Measurements from ENCODE around the gene UBE2L3.
"Not testable (repeated sequence)": the region's sequence is repeated elsewhere in the genome, so short reads cannot be mapped to it uniquely, and the experiment has no call there.

UBE2L3 gene

DNA sequence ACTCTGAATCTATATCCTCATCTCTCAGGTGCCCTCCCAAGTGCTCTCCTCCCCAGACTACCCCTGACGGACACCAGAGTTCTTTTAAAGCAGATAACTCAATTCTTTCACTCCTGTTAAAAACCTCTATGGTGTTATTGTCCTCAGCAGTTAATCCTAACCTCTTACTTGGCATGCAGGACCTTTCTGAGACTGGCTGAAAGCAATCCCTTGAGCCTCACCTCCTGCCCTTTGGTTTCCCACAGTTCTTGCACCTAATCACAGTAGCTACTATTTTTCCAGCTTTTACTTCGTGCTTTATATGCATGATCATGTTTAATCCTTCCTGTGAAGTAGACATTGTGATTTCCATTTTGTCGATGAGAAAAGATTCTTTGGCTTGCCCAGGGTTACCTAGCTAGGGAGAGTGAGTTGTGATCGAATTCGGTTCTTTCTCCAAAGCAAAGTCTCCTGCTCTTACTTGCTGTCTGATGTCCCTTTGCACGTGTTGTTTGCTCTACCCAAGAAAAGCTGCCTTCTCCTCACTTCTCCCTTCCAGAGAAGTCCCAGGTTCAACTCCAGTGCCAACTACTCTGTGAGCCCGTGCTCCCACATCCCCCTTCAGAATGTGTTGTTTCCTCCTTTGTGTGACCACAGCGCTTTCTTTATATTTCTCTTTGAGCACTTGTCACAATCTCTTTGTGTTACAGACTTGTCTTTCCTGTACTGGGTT lies 2.1 kb downstream of the UBE2L3 start:
- no peak for DNase-seq

DNA sequence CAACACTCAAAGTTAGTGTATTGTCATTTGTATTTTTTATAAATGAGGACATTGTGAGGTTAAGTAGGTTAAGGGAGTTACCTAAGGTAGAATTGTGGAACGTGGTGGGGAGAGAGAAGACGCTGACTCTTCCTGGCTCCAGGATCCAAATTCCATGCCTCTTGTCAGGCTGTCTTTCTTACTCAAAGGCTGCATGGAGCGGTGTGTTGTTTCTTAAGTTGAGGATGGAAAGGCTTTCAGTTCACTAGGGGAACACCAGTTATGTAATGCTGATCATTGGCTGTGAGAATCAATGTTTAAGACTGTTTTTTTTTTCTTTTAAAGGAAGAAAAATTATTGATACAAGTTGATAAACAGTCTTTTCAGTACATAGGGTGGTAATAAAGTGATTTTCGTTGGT lies 2.9 kb downstream of the UBE2L3 start:
- no peak for DNase-seq

DNA sequence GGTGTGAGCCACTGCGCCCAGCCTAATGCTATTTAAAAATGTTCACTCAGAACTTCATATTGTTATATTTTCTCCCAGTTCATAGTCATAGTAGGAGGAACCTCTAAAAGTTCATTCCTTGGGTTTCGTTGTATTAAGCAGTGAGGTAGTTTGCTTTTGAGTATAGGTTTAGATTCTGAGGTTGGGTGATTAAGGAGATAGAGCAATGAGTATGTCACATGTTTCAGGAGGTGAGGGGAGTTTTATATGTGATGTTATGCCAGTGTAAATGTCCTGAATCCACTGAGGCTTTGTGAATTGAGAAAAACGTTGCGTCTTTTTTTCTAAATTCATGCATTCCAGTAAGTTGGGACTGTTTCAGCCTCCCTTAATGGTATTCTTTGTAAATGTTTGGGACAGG lies 4.2 kb downstream of the UBE2L3 start:
- DNase-seq = no peak

DNA sequence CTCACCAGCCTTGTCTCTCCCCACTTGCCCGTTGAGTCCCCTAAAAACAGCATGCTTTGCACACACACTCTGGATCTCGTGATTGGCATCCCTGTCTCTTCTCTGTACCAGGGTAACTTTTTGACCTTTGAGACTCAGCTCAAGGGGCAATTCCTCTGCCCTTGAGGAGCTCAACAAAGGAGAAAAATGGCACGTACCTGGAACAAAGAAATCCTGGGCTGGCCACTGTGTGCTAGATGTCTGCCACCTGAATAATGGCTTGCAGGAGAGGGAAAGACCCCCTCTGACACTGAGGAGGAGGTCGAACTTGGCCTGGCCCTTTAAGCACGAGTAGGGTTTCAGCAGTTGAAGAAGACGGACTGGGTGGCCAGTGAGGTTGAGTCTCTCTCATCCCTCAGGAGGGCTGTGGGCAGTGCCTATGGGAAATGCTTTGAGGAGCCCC lies 5.8 kb downstream of the UBE2L3 start:
- no peak for DNase-seq

DNA sequence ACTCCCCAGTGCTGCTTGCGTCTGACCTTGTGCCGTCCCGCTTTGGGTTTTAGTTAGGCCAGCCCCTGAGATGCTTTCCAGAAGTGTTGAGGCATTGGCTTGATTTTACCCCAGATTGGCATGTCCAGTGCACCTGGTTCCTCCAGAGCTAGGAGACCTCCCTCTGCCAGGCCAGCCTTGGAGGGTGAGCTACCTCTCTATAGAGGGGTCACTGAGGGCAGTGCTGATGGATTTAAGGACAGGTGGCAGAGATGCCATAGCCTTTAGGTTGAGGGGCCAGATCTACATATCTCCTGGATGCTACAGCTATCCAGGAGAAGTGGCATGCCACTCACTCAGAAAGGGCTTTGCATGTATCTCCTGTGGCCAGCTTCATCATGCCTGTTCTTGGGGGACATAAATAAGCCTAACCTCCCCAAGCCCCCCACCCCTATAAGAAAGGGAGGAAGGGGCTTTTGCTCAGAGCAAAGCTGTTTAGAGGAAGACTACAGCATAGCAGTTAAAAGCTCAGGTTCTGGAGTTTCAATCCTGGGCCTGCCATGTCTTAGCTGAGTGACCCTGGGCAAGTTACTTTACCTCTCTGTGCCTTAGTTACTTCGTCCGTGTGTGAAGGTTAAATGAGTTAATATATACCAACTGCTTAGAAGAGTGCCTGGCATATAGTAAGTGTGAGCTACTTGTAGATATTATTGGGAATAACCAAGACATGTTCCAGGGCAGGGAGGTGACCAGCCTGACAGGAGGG lies 6.4 kb downstream of the UBE2L3 start:
- DNase-seq = no peak

DNA sequence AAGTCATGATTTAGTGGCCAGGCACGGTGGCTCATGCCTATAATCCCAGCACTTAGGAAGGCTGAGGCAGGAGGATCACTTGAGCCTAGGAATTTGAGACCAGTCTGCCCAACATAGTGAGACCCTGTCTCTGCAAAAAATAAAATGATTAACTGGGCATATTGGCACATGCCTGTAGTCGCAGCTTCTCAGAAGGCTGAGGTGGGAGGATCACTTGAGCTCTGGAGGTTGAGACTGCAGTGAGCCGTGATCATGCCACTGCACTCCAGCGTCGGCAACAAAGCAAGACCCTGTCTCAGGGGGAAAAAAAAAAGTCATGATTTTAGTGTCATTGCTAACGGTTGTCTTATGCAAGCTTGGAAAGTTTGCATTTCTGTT lies 11.9 kb downstream of the UBE2L3 start:
- no peak for DNase-seq

DNA sequence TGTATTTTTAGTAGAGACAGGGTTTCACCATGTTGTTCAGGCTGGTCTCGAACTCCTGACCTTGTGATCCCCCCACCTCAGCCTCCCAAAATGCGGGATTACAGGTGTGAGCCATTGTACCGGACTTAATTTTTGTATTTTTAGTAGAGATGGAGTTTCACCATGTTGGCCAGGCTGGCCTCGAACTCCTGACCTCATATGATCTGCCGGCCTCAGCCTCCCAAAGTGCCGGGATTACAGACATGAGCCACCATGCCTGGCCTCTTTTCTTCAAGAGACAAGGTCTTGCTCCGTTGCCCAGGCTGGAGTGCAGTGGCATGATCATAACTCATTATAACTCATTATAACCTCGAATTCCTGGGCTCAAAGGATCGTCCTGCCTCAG lies 13.1 kb downstream of the UBE2L3 start:
- DNase-seq = not testable (repeated sequence)

DNA sequence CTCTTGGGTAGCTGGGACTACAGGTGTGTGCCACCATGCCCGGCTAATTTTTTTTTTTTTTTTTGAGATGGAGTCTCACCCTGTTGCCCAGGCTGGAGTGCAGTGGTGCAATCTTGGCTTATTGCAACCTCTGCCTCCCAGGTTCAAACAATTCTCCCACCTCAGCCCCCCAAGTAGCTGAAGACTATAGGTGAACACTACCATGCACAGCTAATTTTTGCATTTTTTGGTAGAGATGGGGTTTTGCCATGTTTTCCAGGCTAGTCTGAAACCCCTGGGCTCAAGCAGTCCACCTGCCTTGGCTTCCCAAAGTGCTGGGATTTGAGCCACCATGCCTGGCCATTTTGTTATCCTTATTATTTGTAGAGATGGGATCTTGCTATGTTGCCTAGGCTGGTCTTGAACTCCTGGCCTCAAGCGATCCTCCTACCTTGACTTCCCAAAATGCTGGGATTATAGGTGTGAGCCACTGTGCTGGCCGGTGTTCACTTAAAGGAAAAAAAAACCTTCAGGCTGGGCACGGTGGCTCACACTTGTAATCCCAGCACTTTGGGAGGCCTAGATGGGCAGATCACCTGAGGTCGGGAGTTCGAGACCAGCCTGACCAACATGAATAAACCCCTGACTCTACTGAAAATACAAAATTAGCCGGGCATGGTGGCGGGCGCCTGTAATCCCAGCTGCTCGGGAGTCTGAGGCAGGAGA lies 13.6 kb downstream of the UBE2L3 start:
- DNase-seq = not testable (repeated sequence)

DNA sequence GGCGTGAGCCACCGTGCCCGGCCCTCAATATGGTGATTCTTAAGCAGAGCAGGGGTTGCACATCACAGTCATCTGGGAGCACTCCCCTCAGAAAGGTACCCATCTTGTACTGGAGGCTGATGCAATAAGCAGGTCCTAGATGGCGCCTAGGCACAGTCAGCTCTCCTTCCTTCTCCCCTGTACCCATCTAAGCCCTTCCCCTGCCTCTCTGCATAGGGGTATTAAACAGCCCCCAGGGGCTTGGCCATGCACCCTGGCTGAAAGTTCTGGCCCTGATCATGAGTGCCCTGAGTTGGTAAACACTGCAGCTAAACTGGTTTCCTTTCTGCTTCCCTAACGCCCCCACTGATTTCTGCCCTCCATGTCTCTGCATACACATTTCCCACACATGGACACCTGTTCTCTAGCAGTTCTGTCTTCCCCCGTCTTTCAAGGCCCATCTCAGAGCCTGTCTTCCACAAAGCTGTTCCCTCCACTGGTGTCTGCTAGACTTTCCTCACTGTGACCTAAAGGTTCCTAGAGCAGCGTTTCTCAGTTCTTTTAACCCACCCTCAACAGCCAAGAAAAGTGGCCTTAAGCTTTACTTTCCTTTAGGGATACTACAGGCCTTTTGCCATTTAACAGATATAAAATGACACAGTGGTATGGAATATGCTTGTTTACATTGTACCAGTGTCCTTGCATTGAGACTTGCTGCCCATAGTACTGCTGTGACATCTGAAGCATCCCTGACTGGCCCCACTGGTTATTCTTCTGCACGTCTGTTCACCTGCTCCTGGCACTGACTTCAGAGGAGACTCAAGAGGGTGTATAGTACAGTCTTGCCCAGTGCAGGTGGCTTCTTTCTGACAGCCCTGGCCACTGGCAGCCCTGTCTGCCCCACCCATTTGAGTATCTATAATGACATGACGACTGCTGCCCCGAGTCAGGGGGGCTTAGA lies 15.6 kb downstream of the UBE2L3 start:
- no peak for DNase-seq

DNA sequence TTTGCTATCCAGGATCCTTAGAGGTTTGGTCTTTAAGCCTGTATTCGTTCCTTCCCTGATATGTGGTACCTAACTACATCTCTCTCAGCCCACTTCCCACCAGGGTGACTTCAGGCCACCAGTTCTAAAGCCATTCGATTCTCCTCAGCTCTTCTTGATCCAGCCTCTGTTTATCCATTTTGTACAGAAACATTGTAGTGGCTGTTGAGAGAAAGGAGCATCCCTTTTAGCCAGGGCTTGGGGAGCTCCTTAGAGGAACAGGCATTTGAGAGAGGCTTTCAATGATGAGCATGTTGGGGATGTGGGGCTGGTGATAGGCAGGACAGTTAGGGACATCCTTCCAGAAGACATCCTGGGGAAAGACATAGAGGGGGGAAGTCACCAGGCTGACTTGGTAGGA lies 17.9 kb downstream of the UBE2L3 start:
- DNase-seq = no peak

DNA sequence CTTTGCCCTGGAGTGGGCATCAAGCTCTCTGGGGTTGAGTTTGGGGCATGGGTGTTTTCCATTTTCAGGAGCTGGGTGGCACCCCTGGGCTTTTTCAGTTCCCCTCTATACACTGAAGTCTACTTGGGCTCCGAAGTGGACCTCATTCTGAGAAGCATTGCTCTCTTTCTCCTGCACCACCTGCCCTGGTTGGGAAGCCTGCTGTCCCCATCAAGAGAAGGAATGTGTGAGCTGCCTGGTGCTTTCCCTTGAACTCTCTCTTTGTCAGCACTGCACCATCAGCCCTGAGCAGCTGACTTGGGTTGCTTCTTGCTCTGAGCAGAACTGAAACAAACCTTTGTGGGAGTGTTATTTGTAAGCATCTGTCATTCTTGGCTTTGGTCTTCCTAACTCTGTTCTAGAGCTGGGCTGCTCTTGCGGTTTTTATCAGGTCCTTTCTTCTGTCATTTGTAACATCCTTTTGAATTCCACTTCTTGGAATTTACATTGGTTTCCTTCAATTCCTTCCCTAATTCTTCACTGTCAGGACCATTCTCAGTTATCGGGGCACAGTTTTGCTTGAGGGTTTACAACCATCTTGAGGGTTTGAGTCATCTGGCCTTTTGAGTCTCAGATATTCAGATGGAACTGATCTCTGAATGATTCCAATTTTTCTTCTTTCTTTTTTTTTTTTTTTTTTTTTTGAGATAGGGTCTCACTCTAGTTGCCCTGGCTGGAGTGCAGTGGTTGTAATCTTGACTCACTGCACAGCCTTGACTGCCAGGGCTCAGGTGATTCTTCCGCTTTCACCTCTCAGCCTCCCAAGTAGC lies 20.5 kb downstream of the UBE2L3 start:
- DNase-seq = no peak

DNA sequence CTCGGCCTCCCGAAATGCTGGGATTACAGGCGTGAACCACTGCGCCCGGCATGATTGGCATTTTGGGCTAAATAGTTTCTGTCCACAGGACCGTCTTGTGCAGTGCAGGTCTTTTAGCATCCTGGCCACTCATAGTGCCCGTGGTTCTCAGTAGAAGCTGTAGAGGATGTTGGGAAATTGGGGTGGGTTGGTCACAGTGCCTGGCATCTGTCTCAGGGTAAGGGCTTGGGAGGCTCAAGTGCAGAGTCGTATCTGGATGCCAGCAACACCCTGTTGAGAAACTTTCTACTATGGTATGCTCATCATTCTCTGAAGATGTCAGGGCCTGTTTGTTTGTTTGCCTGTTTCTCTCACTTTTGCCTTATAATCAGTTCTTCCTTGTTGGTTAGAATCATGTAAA lies 21.9 kb downstream of the UBE2L3 start:
- no peak for DNase-seq

DNA sequence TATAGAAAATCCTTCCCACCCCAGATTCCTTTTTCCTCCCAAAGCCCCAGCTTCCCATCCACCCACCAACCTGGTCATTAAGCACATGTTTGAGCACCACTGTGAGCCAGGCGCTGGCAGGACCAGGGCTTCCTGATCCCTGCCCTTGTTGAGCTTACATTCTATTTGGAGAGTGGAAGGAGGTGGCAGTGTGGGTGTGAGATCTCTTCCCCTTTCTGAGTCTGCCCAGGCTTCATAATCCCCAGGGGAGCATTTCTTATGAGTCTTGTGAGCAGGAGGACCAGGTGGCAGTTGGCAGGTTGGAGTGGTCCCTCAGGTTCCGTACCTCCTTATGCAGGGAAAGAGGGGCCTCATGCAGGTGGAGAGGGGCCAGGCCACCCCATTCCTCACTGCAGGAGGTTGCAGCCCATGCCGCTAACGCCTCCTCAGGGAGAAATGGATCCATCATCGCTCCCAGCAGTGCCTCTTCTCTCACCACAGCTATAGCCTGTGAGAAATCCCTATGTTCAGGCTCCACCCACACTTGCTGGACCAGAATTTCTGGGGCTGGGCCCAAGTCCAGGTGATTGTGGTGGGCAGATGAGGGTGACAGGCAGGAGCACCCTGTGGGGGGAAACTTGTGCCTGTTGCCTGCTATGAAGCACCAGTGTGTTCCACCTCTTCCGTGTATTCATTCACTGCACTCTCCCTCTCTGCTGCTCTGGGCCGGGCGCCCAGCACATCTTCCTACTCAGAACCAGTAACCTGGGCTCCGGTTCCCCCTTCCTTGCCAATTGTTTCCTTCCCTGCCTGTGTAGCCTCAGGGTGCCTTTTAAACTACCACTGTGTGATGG lies 23.5 kb downstream of the UBE2L3 start:
- no peak for DNase-seq

DNA sequence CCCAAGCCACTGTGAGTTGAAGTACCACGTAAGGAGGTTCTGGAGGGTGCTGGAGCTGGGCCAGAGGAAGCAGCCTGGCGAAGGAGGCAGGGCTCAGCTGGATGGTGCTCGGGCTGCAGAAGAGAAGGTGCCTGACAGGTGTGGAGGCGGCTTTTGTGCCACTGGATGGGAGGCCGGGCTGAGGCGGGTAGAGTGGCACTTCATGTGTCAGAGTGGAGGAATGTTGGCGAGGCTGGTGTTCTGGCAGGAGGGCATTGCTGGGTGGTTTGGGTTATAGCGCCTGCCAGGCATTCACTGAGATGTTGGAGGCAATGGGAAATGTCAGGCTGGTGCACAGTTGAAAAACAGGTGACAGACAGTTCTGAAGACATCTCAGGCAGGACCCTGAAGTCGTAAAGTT lies 24.2 kb downstream of the UBE2L3 start:
- DNase-seq = no peak

DNA sequence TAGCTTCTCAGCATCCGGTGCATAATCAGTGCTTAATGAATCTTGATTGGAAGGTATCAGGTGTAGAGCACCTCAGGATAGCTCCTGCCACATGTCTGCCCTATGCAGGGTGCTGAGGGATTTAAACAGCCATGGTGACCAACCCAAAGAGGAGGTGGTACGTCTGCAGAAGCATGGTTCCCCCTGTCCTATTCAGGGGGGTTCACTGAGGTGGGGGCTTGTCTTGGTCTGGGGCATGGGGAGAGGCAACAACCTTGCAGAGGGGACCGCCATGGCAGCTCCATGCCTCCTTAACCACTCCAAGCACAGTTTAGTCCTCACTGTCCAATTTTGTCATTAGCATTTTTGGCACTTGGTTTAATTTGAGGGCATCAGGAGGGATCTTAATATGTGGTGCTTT lies 24.9 kb downstream of the UBE2L3 start:
- no peak for DNase-seq

DNA sequence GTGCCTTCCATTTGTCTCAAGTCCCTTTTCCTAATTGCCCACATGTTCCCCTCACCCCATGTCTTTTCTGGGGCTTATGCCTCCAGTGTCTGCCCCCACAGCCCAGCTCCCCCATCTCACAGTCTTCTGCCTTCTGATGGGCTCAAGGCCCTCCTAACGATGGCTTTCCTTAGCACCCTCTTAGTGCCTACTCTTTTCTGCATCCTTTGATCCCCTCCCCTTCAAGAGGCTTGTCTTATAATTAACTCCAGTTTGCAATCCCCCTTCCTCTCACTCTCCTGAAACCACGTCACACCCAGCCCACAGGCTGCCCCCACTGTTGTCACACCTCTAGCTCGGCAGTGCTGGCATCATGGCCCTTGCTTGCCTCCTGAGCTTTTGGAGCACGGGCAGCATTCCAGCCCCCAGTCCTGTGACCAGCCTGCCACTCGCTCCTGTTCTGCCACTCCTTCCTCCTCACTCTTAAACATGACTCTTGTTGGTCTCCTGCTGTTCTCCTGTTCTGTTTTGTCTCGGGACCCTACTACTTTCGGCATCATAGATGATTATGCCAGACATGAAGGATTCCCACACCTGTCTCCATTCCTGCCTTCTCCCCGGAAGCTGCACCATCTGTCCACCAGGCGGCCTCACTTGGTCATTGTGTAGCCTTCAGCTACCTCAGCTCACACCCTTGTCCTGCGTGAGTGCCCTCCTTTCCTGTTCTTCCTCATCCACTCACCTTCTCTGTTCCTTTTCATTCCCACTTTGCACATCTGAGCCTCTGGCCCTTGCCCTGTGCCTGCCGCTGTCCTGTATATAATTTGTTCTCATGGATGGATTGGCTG lies 26.1 kb downstream of the UBE2L3 start:
- no peak for DNase-seq

DNA sequence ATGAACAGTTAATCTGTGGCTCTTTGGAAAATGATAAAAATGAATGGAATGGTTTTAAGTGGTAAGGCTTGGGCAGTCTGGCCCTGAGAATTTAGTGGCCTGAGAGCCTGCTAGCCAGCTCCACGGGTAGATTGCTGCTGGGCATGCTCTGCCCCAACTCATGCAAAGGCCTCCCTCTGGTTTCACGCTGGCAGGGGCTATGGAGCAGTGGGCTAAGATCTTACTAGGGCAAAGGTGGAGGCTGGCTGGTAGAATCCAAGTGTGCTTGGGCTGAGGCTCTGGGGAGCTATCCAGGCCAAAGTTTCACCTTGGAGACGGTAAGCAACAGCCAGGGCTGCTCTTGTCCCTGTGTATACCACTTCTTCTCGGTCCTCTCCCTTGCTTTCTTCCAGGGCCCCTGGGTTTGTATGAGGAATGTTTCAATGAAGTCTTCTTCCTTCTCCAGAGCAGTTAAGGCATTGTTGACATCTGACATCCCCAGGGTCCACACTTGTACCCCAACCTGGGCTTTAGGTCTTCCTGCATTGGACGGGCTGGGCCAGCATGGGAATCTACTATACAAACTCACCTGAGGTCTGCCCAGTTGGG lies 27.4 kb downstream of the UBE2L3 start:
- DNase-seq = no peak

DNA sequence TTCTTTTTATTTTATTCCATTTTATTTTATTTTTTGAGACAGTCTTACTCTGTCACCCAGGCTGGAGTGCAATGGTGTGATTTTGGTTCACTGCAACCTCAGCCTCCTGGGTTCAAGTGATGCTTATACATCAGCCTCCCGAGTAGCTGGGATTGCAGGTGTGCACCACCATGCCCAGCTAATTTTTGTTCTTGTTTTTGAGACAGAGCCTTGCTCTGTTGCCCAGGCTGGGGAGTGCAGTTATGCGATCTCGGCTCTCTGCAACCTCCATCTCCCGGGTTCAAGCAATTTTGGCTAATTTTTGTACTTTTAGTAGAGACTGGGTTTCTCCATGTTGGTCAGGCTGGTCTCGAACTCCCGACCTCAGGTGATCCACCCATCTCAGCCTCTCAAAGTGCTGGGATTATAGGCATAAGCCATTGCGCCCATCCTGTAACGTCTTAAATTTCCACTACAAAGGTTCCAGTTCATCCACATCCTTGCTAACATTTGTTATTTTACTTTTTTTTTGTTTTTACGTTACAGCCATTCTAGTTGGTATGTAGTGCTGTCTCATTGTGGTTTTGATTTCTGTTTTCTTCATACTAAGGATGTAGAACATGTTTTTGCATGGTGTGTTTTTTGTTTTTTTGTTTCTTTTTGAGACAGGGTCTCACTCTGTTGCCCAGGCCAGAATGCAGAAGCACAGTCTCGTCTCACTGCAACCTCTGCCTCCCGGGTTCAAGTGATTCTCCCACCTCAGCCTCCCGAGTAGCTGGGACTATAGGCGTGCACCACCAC lies 29.0 kb downstream of the UBE2L3 start:
- not testable (repeated sequence) for DNase-seq

All from right kidney (tissue), 1 donor.